Urinary bladder (tissue), 4 donors: ENCODE results near the gene METTL9. TPM values are rescaled to one million over a fixed set of nuclear protein-coding genes. Genes with fewer than 3 reads are reported as not detected.

ENCODE experiments used
- DNase-seq: peaks from one replicate; pipeline ENCODE4 v3.0.0-alpha.2; 2015; ENCODE audit errors: extremely low spot score
- H3K27ac ChIP-seq: one replicate; pipeline ENCODE4 v1.5.1; 2013; ENCODE audit warnings: low read depth, mild to moderate bottlenecking, moderate library complexity
- H3K36me3 ChIP-seq: one replicate; pipeline ENCODE4 v1.6.1; 2013; ENCODE audit warnings: mild to moderate bottlenecking, moderate library complexity; ENCODE audit not compliant: insufficient read depth
- H3K4me1 ChIP-seq: one replicate; pipeline ENCODE4 v1.6.1; 2013; ENCODE audit warnings: mild to moderate bottlenecking, moderate library complexity; ENCODE audit not compliant: insufficient read depth
- H3K4me3 ChIP-seq: one replicate; pipeline ENCODE4 v1.5.1; 2013; ENCODE audit warnings: low read depth, low read length
- WGBS: extraction: QIAGEN DNeasy Blood & Tissue Kit; methylation state at CpG from one replicate; pipeline ENCODE4 v1.1.7; 2013; 5-methylcytosine and 5-hydroxymethylcytosine counted together
- polyA plus RNA-seq: library from polyadenylated mRNA; stranded (reverse); fragments of 200-250 nt; gene quantifications from one replicate; pipeline ENCODE4 v1.2.3, GENCODE V29; 2013
- total RNA-seq: library from RNA; depleted of rRNA; stranded (reverse); fragments of >200 nt; gene quantifications from one replicate; pipeline ENCODE4 v1.2.3, GENCODE V29; 2014
- donor health status: healthy with polysubstance abuse.
- donor health status: healthy.

METTL9 gene
- total and polyA plus RNA-seq, 2 donors, result 66.2 to 163 TPM

- Histone ChIP-seq H3K36me3 (no peaks in the 10 kb centered on the region), H3K4me1 (no peaks in the 10 kb centered on the region), H3K27ac (no peak overlapping the region), H3K4me3 (no peak overlapping the region)
- DNase-seq, result no peak
- WGBS, result 82% methylated on average over 3 of the region's 3 CpGs
These were observed 9.4 kb downstream of the METTL9 start for GRCh38 chr16:21608639-21609328.

DNA sequence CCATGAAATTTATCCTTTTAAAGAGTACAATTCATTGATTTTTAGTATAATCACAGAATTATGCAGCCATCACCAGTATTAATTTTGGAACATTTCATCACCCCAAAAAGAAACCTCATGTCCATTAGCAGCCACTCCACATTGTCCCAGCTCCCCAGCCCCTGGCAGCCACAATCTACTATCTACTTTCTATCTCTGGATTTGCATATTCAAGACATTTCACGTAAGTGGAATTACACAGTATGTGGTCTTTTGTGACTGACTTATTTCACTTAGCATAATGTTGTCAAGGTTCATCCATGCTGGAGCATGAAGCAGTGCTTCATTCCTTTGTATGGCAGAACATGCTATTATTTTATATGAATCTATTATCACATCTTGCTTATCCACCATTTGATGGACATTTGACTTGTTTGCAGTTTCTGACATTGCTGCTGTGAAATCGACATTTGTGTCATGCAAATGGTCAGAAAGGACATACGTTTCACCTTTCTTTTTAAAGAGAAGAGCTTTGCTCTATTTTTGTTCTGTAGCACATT, 10.7 kb downstream of the METTL9 start:
- H3K27ac ChIP-seq, result no peak overlapping the region
- H3K4me1 ChIP-seq, result no peaks in the 10 kb centered on the region
- no peaks in the 10 kb centered on the region for H3K36me3 ChIP-seq
- WGBS, result 85% methylated on average over 3 of the region's 3 CpGs
- no peak for DNase-seq
- no peak overlapping the region for H3K4me3 ChIP-seq

GRCh38 chr16:21610766-21611165, 11.4 kb downstream of the METTL9 start:
- 56% methylated on average over 2 of the region's 2 CpGs for WGBS
- no peak overlapping the region for H3K27ac ChIP-seq
- H3K4me3 ChIP-seq, result no peak overlapping the region
- H3K4me1 ChIP-seq, result no peaks in the 10 kb centered on the region
- no peak for DNase-seq
- no peaks in the 10 kb centered on the region for H3K36me3 ChIP-seq

DNA sequence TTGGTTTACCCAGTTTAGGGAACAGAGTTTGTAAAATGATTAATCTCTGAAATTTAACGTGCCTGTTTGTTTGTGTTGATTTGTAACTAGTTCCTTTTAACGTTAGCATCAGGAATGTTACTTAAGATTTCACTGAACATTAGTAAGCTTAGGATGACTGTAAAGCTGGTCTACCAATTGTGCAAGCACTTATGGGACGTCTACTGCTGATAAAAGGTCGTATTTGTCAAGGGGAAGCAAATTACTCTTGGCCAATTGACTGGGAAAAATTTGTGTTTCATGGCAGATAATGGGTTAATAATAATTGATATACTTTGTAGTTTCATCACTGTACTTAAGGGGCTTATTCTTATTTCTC, 11.8 kb downstream of the METTL9 start:
- no peak overlapping the region for H3K4me3 ChIP-seq
- 52% methylated on average over 4 of the region's 4 CpGs for WGBS
- DNase-seq, result no peak
- no peak overlapping the region for H3K27ac ChIP-seq
- H3K36me3 ChIP-seq, result no peaks in the 10 kb centered on the region
- no peaks in the 10 kb centered on the region for H3K4me1 ChIP-seq

- 37% methylated on average over 7 of the region's 7 CpGs for WGBS
- no peak for DNase-seq
- Histone ChIP-seq H3K4me1 (no peaks in the 10 kb centered on the region), H3K4me3 (no peak overlapping the region), H3K27ac (no peak overlapping the region), H3K36me3 (no peaks in the 10 kb centered on the region)
These were observed 12.4 kb downstream of the METTL9 start for GRCh38 chr16:21611556-21612384.

GRCh38 chr16:21613361-21613760, 14.0 kb downstream of the METTL9 start:
- Histone ChIP-seq H3K27ac (no peak overlapping the region), H3K4me3 (no peak overlapping the region), H3K4me1 (no peaks in the 10 kb centered on the region), H3K36me3 (no peaks in the 10 kb centered on the region)
- WGBS, result 97% methylated on average over 4 of the region's 4 CpGs
- DNase-seq, result no peak

DNA sequence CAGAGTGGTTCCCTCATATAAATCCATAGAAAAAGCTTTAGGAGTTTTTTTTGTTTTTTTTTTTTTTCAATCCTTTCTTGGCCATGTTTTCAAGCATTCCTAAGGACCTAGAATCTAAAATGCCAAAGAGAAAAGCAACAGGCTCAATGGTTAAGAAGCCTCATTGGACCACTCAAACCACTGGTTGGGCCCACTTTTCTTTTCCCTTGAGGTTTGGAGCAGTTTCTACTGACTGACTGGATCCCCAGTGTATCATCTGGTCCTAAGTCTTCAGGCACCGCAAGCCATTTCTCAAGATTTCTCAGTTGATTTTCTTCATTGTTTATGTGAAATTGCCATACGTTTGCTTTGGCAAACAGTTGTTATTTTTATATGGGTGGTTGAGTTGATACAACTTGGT, 14.4 kb downstream of the METTL9 start:
- DNase-seq, result no peak
- Histone ChIP-seq H3K4me1 (no peaks in the 10 kb centered on the region), H3K4me3 (no peak overlapping the region)

DNA sequence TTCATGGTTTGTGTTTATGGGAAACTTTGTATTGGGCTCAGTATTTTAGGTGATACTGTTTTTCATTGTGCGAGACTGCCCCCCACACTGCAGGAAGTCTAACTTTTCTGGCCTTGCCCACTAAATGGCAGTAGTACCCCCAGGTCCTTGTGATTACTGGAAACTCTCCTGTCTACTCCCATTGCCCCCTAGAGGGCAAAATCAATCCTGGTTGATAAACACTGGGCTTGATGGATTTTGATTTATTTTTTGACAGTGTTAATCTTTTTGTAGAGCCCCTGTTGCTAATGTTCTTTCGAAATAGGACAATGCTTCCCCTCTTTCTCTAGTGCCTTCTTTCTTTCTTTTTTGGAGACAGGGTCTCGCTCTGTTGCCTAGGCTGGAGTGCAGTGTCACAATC, 15.5 kb downstream of the METTL9 start:
- no peak overlapping the region for H3K27ac ChIP-seq
- 96% methylated on average over 3 of the region's 3 CpGs for WGBS
- no peaks in the 10 kb centered on the region for H3K4me1 ChIP-seq
- H3K36me3 ChIP-seq, result peaks cover 2% of the 10 kb centered on the region
- H3K4me3 ChIP-seq, result no peak overlapping the region
- no peak for DNase-seq

More for the DNA sequence above, 14.4 kb downstream of the METTL9 start:
- WGBS, result 93% methylated on average over 2 of the region's 2 CpGs
- H3K36me3 ChIP-seq, result no peaks in the 10 kb centered on the region
- no peak overlapping the region for H3K27ac ChIP-seq

GRCh38 chr16:21617607-21618006, 18.2 kb downstream of the METTL9 start:
- Histone ChIP-seq H3K4me3 (no peak overlapping the region), H3K4me1 (no peaks in the 10 kb centered on the region), H3K27ac (no peak overlapping the region), H3K36me3 (peaks cover 2% of the 10 kb centered on the region)
- no peak for DNase-seq
- WGBS, result 94% methylated on average over 3 of the region's 3 CpGs

GRCh38 chr16:21618281-21618680, 18.9 kb downstream of the METTL9 start:
- H3K36me3 ChIP-seq, result peaks cover 2% of the 10 kb centered on the region
- no peak overlapping the region for H3K4me3 ChIP-seq
- DNase-seq, result no peak
- H3K27ac ChIP-seq, result no peak overlapping the region
- no peaks in the 10 kb centered on the region for H3K4me1 ChIP-seq
- WGBS, result 92% methylated on average over 5 of the region's 5 CpGs

DNA sequence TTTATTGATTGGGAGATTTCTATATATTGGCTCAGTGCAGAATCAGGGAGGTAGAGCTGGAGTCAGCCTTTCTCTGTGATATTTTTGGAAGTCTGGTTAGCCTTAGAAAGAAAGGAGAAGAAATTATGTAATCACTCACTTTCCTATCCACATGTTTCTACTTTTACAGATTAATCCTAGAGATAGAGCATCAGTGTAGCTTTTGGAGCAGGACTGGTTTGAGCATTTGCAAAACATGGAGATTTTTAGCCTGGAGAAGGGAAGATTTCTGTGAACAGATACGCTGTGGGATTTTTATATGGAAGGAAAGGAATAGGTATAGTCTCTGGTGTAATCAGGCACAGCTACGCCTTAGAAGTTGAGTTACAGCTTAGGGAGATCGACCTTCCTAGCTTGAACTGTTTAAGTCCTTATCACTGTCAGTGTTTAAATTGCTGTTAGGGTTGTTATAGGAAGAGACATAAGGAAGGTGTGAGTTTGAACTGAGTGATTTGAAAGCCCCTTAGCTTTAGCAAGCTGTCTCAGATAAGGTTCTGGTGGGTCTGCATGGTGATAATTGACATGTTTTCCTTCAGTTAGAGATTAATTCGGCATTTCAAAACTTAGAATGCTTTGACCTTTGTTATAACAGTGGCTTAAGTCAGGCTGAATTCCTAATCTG, 20.5 kb downstream of the METTL9 start:
- no peak for DNase-seq
- no peak overlapping the region for H3K4me3 ChIP-seq
- H3K27ac ChIP-seq, result no peak overlapping the region
- peaks cover 4% of the 10 kb centered on the region for H3K36me3 ChIP-seq
- WGBS, result 79% methylated on average over 4 of the region's 4 CpGs
- H3K4me1 ChIP-seq, result no peaks in the 10 kb centered on the region

GRCh38 chr16:21620592-21620991, 21.2 kb downstream of the METTL9 start:
- Histone ChIP-seq H3K36me3 (peaks cover 5% of the 10 kb centered on the region), H3K4me1 (no peaks in the 10 kb centered on the region), H3K27ac (no peak overlapping the region), H3K4me3 (no peak overlapping the region)
- no peak for DNase-seq

DNA sequence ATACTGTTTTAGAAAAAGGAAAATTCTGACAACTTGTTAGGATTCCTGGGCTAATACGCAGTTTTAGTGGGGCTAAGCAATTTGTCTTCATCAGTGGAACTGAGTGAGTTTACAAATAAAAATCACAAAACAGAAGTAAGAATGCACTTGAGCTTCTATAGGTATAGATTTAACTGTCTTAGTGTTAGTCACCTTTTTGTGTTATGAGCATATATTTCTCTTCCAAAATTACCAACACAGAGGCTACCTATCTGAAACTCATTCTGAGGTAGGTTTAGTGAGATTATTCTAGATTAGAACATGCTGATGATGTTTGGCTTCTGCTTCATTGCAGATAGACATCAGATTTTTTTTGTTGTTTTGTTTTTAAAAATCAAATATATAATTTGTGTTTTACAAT, 23.2 kb downstream of the METTL9 start:
- no peak for DNase-seq
- H3K36me3 ChIP-seq, result peaks cover 5% of the 10 kb centered on the region

DNA sequence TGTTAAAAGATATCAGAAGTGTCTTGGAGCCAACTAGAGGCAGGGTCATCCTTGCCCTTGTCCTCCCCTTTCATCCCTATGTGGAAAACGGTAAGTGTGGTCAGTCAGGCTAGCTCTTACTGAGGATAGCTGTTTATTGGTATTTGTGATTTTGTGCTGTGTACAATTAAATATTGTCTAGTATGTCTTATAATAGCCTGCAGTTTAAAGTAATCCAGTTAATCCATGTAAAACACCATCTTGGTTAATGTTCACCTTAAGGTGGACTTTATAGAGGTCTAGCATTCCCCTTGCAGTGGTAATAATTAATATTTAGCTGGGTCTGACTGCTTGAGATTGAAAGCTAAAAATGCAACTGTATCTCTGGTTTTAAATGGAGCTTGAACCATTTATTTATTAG, 25.6 kb downstream of the METTL9 start:
- Histone ChIP-seq H3K27ac (no peak overlapping the region), H3K4me1 (peaks cover under 1% of the 10 kb centered on the region), H3K4me3 (no peak overlapping the region), H3K36me3 (peaks cover 6% of the 10 kb centered on the region)
- DNase-seq, result no peak
- WGBS, result 69% methylated on average over 1 of the region's 1 CpG

More for the DNA sequence above, 23.2 kb downstream of the METTL9 start:
- WGBS, result 99% methylated on average over 1 of the region's 1 CpG
- Histone ChIP-seq H3K27ac (no peak overlapping the region), H3K4me3 (no peak overlapping the region), H3K4me1 (no peaks in the 10 kb centered on the region)
